ENCODE results near the gene CADPS. TPM values are rescaled to one million over a fixed set of nuclear protein-coding genes. Genes with fewer than 3 reads are reported as not detected.

CADPS gene
- total and polyA plus RNA-seq, 2 of the 4 experiments (the other 2 are of a cell fraction): not detected

DNA sequence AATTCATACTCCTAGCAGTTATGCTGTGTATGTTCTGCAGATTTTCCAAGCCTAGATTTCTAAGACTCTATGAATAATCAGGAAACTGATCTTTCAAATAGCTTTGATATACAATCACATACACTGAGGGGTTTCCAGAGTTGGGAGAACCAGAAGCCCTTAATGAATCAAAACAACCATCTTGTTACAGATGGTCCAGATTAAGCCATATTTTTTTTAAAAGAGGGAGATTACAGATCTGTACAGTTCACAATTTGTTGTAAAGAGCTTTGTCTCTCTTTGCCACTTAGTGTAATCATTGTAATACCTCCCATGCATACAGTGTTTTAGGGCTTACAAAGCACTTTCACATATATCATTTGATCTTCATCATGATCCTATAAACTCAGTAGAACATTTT, 47.7 kb downstream of the CADPS start:
- no TSS peak for BruUV-seq (replicated peaks)
- no peak overlapping the region for H3K4ac ChIP-seq (ENCODE audit: low read depth, low read length)
- no peak overlapping the region for H2AK9ac ChIP-seq (replicated peaks; ENCODE audit: low read depth, low read length, poor library complexity)
- H4K5ac ChIP-seq (ENCODE audit: low read depth, low read length): no peak overlapping the region
- no peaks in the 10 kb centered on the region for H3K9me1 ChIP-seq (ENCODE audit: insufficient read depth, low read length)
- no peaks in the 10 kb centered on the region for H4K20me1 ChIP-seq (ENCODE audit: insufficient read depth, low read length)
- H2BK15ac ChIP-seq (ENCODE audit: low read depth, low read length): no peak overlapping the region
- no peak overlapping the region for H4K91ac ChIP-seq (ENCODE audit: insufficient read depth, low read depth, low read length)
- TF ChIP-seq MXI1 (IDR thresholded peaks at IDR 0.05; ENCODE audit: borderline replicate concordance, low read depth, low read length) (no peak), SMC3 (IDR thresholded peaks at IDR 0.05; ENCODE audit: low read depth, low read length) (no peak), CHD1 (IDR thresholded peaks at IDR 0.05; ENCODE audit: low read depth, low read length) (no peak), USF2 (IDR thresholded peaks at IDR 0.05; ENCODE audit: low read depth, low read length) (no peak), ELK1 (IDR thresholded peaks at IDR 0.05; ENCODE audit: borderline replicate concordance, low read depth, low read length) (no peak), BHLHE40 (IDR thresholded peaks at IDR 0.05; ENCODE audit: low read depth, low read length) (no peak), FOS (IDR thresholded peaks at IDR 0.05; ENCODE audit: low read depth, low read length) (no peak), RCOR1 (IDR thresholded peaks at IDR 0.05; ENCODE audit: insufficient replicate concordance, low read length) (no peak), MAFK (IDR thresholded peaks at IDR 0.05; ENCODE audit: low read depth, low read length) (no peak), NFE2L2 (IDR thresholded peaks at IDR 0.05; ENCODE audit: low read depth, low read length) (no peak), CEBPB (IDR thresholded peaks at IDR 0.05; ENCODE audit: low read depth, low read length) (no peak), POLR2A (IDR thresholded peaks at IDR 0.05; ENCODE audit: low read depth, low read length) (no peak), RAD21 (IDR thresholded peaks at IDR 0.05; ENCODE audit: low read length) (no peak), RFX5 (IDR thresholded peaks at IDR 0.05; ENCODE audit: low read depth, low read length) (no peak), MAZ (IDR thresholded peaks at IDR 0.05; ENCODE audit: borderline replicate concordance, low read depth, low read length) (no peak)
- TF ChIP-seq, protein P1, sequence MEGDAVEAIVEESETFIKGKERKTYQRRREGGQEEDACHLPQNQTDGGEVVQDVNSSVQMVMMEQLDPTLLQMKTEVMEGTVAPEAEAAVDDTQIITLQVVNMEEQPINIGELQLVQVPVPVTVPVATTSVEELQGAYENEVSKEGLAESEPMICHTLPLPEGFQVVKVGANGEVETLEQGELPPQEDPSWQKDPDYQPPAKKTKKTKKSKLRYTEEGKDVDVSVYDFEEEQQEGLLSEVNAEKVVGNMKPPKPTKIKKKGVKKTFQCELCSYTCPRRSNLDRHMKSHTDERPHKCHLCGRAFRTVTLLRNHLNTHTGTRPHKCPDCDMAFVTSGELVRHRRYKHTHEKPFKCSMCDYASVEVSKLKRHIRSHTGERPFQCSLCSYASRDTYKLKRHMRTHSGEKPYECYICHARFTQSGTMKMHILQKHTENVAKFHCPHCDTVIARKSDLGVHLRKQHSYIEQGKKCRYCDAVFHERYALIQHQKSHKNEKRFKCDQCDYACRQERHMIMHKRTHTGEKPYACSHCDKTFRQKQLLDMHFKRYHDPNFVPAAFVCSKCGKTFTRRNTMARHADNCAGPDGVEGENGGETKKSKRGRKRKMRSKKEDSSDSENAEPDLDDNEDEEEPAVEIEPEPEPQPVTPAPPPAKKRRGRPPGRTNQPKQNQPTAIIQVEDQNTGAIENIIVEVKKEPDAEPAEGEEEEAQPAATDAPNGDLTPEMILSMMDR (conservative IDR thresholded peaks at IDR 0.05; ENCODE audit: low read depth, low read length): no peak
- no peak overlapping the region for H4K8ac ChIP-seq (ENCODE audit: low read depth in 2 of 2, low read length in 2 of 2)
- no peak overlapping the region for H2BK20ac ChIP-seq (ENCODE audit: low read depth, low read length)
- H3K14ac ChIP-seq (replicated peaks; ENCODE audit: low read depth, low read length): no peak overlapping the region
- ATAC-seq (ENCODE audit: low read depth) (no peak), DNase-seq (no peak)
- no peak overlapping the region for H3K23ac ChIP-seq (ENCODE audit: low read depth, low read length)
- H3K9ac ChIP-seq (ENCODE audit: low read depth, low read length): no peak overlapping the region
- H2AFZ ChIP-seq (replicated peaks; ENCODE audit: low read length, poor library complexity): no peak overlapping the region
- H2BK5ac ChIP-seq (ENCODE audit: low read depth, low read length, poor library complexity, severe bottlenecking): no peak overlapping the region
- H3K27me3 ChIP-seq (ENCODE audit: control insufficient read depth, insufficient read depth, low read length): no peaks in the 10 kb centered on the region
- no peak overlapping the region for H3K56ac ChIP-seq (ENCODE audit: extremely low read depth, insufficient read depth, low read length)
- no peak overlapping the region for H2BK120ac ChIP-seq (ENCODE audit: low read depth, low read length)
- H3K4me1 ChIP-seq (ENCODE audit: control insufficient read depth, insufficient read depth, low read length): no peaks in the 10 kb centered on the region
- intact Hi-C loops (cut with micrococcal nuclease): no loop called here
- no peak overlapping the region for H3K27ac ChIP-seq (ENCODE audit: insufficient read depth, low read length)
- H3K18ac ChIP-seq (ENCODE audit: low read depth, low read length): no peak overlapping the region
- in situ Hi-C loops (cut with MboI; ENCODE audit: low sequenced_read_pairs): no loop called here
- H3K9me3 ChIP-seq (ENCODE audit: control insufficient read depth, insufficient read depth, low read length): no peaks in the 10 kb centered on the region
- no peak overlapping the region for H3K4me3 ChIP-seq (ENCODE audit: insufficient read depth, low read depth, low read length)
- ChIA-PET CTCF (no interaction called here), POLR2A (ENCODE audit: unreplicated experiment) (no interaction called here)
- dilution Hi-C loops (cut with HindIII; ENCODE audit: low sequenced_read_pairs, unreplicated experiment): no loop called here
- no peak overlapping the region for H3K4me2 ChIP-seq (ENCODE audit: low read depth, low read length)
- no peak overlapping the region for H2AK5ac ChIP-seq (ENCODE audit: low read depth, low read length)
- H3K36me3 ChIP-seq (ENCODE audit: control insufficient read depth, insufficient read depth, low read length): no peaks in the 10 kb centered on the region
- no peaks in the 10 kb centered on the region for H3K79me1 ChIP-seq (ENCODE audit: low read depth in 1 of 2, low read length in 2 of 2)
